GM21423 (cell line): ENCODE measurements around the gene PTPRK.

Experiments
- ATAC-seq: cut with Tn5 transposase; IDR thresholded peaks from one replicate; pipeline ENCODE4 v1.9.1; 2021; ENCODE audit warnings: mild to moderate bottlenecking, moderate library complexity; ENCODE audit not compliant: unreplicated experiment

Gene PTPRK

DNA sequence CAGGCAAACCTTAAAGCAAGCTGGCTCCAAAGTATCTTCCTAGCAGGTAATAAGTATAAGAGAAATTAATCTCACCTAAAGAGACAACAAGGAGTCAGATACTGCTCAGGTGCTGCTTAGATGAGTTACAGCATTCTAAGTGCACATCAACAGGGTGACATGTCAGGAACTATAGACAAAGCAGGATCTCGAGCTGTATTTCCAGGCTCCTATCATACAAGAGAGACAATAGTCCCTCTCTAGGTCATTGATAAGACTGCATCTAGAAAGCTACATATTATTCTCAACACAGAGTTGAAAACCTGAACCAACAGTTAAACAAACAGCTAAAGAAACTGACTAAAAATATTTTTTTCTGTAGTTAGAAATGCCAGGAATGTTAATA lies 3.9 kb downstream of the PTPRK start:
- ATAC-seq: no peak

DNA sequence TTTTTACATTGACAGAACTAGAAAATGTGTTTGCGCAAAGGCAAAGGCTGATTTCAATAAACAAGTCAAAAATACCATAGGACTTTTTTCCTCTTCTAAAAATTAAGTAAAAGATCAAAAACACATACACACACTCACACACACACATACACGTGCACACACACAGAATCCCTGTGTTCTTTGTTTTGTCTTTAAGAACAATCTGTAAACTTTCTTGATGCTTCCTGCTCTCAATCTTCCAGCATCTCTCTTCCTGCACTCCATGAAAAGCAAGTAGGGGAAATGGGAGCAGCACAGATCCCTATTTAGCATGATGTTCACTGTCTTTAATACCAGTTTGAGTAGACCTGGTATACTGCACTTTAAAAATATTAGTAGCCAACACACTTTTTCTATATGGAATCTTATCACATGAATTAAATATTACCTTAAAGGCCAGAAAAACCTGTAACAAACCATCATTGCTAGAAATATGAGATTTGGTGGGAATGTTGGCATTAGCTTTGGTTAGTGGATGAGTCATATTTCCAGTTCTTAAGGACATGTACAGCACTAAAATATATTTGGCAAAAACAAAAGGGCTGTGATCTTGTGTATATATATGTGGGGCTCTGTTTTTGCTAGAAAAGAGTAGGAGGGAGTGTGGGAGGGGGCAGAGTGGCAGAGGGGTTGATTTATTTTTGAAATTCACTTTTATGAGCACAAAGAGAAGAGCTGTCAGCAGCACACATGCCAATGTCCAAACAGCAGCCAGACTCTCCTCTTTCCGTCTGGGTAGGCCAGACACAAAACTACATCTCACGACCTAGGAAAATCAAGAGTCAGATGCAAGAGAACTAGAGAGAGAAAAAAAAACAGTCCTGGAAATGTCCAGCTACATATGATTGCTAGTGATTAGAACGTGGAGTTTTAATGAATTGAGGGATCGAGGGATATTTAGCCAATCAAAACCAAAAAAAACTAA lies 4.6 kb downstream of the PTPRK start:
- ATAC-seq: no peak

DNA sequence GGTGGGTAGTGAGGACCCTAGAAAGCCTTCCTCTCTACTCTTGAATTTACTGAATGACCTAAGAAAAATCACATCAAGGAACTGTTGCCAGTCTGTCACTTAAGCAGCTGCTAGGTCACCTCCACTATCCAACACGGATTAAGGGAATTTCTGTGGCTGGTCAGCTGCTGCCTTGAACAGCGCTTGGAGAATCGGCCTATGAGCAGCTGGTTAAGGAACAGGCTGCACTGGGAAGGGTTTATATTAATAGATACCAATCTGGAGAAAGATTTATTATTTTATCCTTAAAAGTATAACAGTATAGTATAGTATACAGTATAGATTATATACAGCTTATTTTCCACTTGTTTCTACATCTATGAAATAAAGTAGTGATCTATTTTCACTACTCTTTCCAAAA lies 6.5 kb downstream of the PTPRK start:
- no peak for ATAC-seq

DNA sequence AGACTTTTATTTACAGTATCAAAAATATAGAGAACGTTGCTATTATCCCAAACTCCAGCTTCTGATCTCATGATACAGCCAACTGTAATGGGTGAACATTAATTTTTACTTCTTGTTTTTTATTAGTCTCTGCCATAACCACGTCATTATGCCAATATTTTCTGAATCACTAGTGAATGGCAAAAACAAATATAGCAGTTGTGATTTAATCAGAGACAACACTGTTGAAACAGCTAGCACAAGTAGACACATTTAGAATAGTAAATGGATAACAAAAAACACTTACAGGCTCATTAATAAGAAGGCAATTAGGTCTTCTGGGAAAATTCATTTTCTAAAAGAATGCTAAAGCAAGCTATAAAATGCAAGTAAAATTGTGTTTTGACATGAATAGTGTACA lies 8.1 kb downstream of the PTPRK start:
- ATAC-seq: no peak

DNA sequence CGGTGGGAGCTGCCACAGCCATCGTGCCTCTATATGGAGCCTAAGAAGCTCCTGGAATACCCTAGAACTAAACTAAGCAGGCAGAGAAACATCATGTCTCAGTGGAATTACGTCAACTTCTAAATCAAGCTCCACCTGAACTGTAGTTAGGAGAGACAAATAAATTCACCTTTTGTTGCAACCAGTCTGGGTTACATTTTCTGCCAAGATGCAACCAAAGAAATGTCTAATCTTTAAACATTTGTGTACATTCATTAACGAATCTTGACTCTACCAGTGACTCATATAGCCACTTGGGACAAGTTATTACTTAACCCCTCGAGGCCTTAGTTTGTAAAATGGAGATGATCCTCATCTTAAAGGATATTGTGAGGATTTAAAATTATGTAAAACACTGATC lies 8.9 kb downstream of the PTPRK start:
- ATAC-seq: peak; percentile 69

DNA sequence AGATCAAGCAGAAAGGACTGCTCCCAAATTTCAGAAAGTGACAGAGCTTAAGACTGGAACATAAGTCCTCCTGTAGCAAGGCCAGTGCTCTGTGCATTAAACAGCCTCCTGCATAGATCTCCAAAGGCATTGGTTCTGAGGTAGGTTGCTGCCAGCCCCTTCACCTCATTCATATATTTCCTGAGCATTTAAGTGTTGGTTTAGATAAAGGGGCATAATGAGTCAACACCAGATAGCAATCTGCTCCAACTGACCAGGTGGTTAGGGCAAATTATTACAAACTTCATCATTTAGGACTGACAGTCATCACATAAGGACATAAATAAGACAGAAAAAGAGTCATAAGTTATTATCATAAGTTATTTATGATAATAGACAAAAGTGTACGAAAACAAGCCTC lies 10.7 kb downstream of the PTPRK start:
- no peak for ATAC-seq

DNA sequence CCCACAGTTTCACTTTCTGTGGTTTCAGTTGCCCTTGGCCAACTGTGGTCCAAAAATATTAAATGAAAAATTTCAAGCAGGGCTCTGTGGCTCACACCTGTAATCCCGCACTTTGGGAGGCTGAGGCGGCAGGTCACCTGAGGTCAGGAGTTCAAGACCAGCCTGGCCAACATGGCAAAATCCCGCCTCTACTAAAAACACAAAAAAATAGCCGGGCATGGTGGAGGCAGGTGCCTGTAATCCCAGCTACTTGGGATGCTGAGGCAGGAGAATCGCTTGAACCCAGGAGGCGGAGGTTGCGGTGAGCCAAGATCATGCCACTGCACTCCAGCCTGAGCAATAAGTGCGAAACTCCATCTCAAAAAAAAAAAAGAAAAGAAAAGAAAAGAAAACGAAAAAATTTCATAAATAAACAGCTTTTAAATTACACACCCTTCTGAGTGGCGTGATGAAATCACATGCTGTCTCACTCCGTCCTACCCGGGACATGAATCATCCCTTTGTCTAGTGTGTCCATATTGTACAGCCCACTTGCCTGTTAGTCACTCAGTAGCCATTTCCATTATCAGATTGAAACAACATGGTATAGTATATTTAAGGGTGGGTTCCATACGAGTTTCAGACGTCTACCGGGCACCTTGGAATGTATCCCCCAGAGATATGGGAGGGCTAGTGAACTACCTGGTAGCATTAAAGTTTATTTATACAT lies 11.7 kb downstream of the PTPRK start:
- ATAC-seq: no peak

DNA sequence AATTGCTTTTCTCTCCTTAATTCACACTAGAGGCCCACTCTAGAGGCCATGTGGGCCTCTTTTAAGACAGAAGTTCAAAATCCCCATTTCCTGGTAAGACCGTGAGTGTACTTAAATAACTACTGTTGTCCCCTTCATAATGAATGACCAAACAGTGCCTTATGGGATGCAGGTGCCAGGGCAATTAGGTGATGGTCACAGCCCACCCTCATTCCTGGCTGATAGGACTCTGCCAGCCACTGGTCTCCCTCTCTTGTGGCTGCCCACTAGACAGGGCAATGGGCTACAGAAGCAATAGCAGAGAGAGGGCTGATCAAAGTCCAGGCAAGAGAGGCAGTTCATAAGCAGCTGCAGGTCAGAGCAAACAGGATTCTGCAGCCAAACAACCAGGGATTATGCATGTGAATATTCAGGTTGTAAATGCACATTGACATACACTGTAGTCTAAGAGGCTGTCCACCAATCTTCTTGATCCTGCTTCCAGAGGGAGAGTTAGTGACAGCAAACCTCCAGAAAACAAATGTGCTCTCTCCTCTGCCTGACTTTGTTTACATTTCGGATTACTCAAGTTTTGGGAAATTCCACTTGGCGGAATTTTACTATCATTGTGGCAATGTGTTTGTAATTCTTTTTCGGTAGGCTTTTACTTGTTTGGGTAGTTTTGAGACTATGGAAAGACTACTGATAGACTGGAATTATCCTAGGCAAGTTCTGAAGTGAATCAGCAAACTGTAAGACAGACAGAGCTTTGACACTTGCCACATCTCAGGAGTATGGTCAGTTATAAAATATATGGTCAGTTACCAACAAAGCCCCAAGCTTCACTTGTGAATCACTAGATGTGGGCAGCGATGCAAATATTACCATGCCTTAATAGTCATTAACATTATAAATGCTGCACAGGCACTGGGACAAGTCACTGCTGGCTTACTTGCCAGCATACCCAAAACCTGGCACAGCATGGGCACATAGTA lies 12.8 kb downstream of the PTPRK start:
- no peak for ATAC-seq

DNA sequence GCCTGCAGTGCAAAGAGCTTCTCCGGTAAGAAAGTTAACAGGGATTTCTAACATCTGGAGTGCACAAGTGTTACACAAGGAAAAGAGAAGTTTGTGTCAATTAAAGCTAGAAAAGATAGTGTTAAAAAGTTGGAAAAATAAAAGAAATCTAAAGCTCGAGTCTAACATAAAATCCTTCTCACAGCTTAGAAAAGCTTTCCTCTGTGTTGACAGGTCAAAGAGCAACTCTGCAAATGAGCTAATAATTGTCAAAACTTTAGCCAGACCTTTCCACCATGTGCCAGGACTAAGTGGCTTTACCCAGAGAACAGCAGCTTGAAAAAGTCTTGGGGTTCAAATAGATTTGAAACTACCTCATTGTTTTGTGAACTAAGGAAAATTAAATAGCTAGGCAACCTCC lies 14.8 kb downstream of the PTPRK start:
- no peak for ATAC-seq

DNA sequence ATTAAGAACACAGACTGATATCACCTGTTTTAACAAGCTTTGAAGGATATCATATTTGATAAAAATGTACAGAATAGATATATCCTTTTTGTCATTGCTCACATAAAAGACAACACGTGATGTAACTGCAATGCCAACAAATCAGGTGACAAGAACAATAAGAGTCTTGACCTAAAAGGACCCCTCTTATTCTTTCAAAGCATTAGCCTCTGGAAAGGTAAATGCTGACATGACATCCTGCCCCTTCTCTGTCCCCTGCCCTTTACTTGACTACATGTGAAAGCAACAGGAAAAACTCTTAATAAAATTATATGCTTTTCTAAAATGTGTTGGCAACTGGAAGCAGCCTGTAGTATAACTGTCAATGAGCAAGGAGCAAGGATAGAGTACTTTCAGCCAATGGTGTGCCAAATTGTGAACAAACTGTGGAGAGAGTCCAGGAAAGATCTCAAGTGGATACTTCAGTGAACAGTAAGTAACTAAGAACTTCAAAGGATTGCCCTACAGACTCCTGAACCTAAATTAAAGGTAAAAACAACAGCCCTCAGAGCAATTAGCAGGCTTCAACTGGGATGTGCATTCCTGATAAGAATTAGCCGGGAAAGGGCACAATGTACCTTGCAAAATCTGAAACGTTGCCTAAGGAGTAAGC lies 16.3 kb downstream of the PTPRK start:
- no peak for ATAC-seq

DNA sequence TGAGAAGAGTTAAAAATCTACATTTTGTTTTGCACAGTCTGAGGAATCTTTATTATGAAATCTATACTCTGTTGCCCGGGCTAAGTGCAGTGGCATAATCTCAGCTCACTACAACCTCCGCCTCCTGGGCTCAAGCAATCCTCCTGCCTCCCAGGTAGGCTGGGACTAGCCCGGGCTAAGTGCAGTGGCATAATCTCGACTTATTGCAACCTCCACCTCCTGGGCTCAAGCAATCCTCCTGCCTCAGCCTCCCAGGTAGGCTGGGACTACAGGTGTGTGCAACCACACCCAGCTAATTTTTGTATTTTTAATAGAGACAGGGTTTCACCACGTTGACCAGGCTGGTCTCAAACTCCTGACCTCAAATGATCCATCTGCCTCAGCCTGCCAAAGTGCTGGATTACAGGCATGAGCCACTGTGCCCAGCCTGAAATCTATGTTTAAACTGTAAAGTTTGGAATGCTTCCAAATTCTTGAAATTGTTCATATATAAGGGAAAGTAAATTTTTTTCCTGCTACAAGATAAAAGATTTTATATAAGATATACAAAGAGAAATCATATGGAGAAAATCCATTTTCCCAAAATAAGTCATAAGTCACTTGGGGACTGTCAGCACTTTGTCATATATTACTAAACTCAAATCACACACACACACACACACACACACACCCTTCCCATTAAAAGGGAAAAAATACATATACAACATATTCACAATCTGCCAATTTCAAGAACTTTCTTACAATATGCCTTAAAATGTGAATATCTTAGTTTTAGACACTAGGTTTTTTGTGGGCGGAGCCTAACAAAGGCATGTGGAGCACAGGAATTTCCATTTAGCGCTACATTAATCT lies 19.4 kb downstream of the PTPRK start:
- no peak for ATAC-seq

DNA sequence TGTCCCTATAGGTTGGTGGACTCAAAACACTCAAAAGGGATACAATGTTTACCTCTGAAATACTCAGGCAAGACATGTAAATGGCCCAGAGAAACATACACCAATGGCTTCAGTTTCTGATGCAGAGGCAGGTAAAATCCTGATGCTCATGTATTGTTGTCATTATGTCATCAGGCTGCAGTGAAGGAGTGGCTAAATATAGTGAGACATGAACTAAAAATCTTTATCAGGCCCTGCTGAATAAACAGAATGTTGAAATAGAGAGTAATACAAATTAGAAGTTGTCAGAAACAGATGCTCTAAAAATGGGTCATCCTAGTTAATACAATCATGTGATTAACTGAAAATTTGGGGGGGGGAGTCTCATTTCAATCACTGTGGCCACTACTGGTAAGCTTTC lies 20.4 kb downstream of the PTPRK start:
- ATAC-seq: no peak

DNA sequence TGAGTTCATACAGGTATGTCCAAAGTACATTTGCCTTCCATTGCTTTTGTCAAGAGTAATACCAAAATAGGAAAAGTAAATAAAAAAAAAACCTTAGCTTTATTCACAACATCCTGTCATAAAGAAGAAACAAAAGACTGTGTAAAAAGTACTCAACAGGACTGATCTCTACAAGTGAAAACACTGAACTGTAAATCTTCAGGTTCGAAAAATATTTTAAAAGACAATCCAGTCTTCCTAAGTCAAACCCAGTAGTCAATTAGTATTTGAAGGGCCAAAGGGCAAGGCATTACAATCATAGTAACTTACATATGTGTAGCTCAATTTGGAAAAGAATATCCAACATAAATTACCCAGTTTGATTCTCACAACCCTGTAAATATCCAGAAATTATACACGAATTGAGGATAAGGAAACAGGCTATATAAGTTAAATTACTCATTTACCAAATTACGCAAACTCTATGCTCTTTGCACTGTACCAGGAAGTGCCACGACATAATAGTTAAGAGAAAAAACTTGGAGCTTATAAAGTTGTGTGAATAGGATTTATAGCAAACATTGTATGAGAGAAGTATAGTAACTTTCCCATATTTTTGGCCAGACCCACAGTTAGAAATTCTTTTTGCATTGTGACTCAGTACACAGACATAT lies 21.2 kb downstream of the PTPRK start:
- ATAC-seq: no peak

DNA sequence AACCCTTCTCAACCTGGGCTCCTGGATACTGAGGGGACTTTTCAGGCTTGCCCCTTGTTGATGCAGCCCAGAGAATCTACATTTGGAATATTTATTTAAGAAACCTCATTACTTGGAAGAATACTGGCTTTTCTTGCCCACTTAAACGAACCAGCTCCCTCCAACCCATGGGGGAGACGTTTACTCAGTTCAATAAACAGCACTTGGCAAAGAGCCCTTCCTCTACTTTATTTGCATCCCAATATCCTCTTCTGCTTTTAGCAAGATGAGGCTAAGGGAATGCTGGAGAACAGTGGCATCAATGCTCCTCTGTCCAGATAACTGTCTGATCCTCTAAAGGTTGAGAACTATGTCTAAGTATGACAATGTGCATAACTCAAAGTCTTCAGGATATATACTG lies 22.2 kb downstream of the PTPRK start:
- no peak for ATAC-seq

DNA sequence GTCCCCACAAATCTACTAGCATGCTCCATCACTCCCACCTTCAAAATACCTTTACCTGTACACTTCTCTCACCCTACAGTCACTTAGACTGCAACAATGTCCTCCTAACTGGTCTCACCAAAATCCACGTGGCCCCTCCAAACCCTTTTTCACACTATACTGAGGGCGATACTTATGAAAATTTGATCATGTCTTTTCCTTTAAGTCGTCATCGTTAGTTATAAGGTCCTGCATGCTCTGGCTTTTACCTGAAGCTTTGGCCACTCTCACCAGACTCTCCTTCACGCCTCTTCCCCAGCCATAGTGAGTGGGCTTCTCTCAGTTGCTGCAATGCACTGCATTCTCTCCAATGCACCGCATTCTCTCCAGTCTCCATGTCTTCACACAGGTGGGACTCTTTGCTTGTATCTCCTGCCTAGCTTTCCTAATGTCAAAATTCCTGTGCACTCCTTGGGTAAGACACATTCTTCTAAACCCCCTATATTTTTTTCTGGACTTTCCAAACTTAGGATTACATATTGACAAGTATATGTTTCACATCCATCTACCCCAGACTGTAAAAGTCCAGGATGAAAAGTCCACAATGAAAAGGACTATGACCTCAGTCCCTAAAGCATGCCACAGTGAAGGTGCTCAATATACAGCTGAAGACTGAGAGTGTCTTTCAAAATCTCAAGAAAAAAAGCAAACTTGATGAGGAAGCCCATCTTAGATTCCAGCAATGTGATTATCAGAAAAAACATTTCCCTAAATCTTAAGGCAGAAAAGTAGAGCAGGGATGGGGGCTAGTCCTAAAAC lies 24.7 kb downstream of the PTPRK start:
- ATAC-seq: no peak

DNA sequence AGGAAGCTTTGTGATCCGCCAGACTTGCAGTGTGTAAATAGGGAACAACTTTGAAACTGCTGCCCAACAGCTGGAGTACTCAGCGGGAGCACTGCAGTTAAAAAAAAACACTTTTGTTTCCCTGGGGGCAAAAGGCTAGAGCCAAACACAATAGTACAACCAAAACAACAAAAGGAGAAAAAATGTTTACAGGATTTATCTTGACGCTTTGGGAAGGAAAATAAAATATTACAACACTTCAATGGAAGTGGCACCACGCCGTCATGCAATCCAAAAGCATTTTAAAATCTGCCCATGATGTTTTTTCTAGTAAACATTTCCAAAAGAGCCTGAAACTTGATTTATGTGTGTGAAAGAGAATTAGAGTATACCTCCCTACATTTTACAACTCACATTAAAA lies 26.0 kb downstream of the PTPRK start:
- no peak for ATAC-seq

DNA sequence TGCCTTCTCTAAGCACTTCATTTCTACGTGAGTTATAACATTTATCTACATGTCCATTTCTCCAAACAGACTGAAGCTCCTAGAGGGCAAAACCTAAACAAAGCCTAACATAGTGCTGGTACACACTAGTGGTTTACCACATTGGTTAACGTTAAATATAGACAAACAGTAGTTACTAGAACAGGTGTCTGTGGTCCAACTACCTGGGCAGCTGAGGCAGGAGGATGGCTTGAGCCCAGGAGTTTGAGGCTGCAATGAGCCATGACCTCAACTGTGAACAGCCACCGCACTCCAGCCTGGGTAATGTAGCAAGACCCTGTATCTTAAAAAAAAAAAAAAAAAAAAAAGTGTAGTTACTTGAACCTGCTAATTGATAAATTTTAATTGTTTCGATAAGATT lies 26.5 kb downstream of the PTPRK start:
- peak; percentile 67 for ATAC-seq

DNA sequence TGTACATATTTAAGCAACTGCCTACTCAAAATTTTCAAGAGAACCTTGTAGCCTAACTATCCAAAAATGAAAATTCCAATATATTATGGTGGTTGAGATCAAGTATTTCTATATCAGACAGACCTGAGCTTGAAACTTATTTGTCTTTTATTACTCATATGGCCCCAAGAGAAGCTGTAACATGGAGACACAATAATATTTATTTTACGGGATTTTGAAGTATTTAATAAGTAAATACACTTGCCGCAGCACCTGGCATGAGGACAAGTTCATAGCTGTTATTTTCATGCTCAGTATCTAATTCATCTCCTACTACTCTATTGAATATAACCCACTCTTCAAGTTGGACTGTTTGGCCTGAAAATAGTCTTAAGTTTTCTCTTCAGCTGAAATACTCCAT lies 28.0 kb downstream of the PTPRK start:
- no peak for ATAC-seq
